ENCODE results near the gene DDX49.
"Not testable (repeated sequence)": the region's sequence is repeated elsewhere in the genome, so short reads cannot be mapped to it uniquely, and the experiment has no call there.

Gene DDX49

DNA sequence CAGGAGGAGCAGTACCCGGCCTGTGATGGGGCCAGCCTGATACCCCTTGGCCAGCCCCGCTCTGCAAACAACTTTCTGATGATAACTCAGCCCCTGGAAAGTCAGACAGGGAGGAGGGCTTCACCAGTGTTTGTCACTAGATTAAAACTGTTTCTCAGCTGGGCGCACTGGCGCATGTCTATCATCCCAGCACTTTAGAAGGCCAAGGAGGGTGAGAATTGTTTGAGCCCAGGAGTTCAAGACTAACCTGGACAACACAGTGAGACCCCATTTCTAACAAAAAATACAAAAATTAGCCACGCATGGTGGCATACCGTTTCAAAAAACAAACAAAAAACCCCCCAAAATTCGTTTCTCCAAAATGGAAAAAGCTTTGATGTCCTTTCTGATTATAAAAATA is 18.0 kb upstream of the DDX49 start:
- H3K4me3 ChIP-seq (ENCODE audit: low read depth, low read length): no peak overlapping the region
- TF ChIP-seq, protein P1, sequence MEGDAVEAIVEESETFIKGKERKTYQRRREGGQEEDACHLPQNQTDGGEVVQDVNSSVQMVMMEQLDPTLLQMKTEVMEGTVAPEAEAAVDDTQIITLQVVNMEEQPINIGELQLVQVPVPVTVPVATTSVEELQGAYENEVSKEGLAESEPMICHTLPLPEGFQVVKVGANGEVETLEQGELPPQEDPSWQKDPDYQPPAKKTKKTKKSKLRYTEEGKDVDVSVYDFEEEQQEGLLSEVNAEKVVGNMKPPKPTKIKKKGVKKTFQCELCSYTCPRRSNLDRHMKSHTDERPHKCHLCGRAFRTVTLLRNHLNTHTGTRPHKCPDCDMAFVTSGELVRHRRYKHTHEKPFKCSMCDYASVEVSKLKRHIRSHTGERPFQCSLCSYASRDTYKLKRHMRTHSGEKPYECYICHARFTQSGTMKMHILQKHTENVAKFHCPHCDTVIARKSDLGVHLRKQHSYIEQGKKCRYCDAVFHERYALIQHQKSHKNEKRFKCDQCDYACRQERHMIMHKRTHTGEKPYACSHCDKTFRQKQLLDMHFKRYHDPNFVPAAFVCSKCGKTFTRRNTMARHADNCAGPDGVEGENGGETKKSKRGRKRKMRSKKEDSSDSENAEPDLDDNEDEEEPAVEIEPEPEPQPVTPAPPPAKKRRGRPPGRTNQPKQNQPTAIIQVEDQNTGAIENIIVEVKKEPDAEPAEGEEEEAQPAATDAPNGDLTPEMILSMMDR (conservative IDR thresholded peaks at IDR 0.05; ENCODE audit: low read depth, low read length): no peak
- DNase-seq (ENCODE audit: low read depth): no peak

DNA sequence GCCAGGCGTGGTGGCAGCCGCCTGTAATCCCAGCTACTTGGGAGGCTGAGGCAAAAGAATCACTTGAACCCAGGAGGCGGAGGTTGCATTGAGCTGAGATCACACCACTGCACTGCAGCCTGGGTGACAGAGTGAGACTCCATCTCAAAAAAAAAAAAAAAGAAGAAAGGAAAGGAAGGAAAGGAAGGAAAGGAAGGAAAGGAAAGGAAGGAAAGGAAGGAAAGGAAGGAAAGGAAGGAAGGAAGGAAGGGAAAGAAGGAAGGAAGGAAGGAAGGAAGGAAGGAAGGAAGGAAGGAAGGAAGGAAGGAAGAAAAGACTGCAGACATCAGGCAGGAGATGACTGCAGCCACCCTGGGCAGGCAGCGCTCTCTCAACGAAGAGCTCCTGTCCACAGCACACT is 17.0 kb upstream of the DDX49 start:
- not testable (repeated sequence) for DNase-seq (ENCODE audit: low read depth); H3K4me3 ChIP-seq (ENCODE audit: low read depth, low read length)

DNA sequence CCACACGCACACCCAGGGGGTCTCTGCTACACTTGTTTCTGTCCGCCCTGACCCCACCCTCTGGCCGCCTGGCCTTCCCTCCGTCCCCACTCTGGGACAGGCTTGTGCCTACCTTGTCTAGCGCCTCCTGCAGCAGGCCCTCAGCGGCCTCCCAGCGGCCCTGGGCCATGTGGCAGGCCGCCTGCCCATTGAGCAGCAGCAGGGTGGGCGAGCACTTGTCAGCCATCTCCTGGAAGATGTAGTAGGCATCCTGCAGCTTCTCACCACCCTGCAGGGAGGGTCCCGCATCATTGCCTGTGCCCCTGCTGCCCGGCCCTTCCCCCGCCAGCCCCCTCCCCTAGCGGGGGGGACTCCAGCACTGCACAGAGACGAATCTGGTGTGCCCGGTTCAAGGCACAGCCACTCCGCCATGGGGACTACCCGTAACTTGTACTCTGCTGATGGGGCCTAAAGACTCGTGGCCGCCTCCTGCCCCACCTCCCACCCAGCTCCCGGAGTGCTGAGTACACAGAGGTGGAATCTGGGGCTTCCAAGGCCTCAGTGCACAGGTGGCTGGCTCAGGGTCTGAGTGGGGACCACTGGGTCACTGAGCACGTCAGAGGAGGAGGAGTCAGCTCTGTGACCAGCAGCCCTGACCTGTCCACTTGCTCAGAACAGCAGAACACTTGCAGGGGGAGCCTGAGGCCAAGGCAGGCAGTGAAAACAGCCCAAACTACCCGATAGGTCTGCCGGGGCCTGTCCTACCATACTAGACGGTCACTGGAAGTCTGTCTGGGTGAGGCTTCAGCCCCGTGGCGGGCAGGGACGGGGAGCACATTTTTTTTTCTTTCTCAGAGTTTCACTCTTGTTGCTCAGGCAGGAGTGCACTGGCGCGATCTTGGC is 16.1 kb upstream of the DDX49 start:
- TF ChIP-seq, protein P1 (conservative IDR thresholded peaks at IDR 0.05; ENCODE audit: low read depth, low read length): no peak
- H3K4me3 ChIP-seq (ENCODE audit: low read depth, low read length): no peak overlapping the region
- no peak for DNase-seq (ENCODE audit: low read depth)

DNA sequence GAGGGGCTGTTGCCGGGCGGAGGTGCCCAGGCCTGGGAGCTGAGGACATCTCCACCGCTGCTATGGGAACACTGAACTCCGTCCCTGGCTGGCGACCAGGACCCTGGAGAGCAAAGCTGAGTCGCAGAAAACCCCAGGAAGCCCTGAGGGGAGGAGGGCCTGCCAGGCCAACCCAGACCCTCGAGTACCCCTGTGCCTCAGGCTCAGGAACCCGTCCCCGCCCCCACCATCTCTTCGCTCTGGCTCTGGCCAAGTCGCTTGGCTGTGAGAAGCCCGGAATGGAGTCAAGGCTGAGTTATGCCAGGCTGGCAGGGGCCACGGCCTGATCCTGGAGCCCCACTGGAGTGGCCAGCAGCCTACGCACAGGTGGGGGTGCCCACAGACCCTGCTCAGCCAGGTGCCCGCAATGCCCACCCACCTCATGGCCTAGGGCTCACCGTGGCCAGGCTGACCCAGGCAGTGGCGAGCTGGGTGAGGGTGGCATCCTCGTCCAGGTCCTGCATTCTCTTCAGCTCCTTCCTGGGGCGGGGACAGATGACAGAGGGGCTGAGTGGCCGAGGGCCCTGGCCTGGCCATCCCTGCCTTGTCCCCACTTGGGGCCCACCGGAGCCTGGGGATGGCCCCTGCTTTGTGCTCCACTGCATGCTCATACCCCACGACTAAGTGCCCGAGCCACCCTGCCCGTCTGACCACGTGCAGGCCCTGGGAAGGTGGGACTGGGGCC is 15.0 kb upstream of the DDX49 start:
- H3K4me3 ChIP-seq (ENCODE audit: low read depth, low read length): no peak overlapping the region
- TF ChIP-seq, protein P1 (conservative IDR thresholded peaks at IDR 0.05; ENCODE audit: low read depth, low read length): no peak
- DNase-seq (ENCODE audit: low read depth): no peak

DNA sequence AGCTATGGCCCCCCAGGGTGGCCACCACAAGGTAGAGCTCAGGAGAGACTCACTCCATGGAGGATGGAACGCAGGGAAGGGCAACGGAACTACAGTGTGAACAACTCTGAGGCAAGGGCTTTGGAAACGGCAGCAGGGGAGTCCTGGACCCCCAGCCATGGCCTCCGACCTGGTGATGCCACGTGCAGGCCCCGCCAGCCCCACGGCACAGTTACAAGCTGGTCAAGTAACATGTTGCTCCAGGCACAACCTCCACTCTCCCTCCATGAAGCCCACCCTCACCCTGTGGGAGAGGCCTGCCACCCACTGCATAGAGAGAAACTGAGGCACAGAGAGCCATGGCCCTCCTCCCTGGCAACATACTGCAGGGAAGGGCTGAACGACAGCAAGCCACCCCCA is 14.5 kb upstream of the DDX49 start:
- DNase-seq (ENCODE audit: low read depth): no peak
- TF ChIP-seq, protein P1 (conservative IDR thresholded peaks at IDR 0.05; ENCODE audit: low read depth, low read length): no peak
- H3K4me3 ChIP-seq (ENCODE audit: low read depth, low read length): no peak overlapping the region

DNA sequence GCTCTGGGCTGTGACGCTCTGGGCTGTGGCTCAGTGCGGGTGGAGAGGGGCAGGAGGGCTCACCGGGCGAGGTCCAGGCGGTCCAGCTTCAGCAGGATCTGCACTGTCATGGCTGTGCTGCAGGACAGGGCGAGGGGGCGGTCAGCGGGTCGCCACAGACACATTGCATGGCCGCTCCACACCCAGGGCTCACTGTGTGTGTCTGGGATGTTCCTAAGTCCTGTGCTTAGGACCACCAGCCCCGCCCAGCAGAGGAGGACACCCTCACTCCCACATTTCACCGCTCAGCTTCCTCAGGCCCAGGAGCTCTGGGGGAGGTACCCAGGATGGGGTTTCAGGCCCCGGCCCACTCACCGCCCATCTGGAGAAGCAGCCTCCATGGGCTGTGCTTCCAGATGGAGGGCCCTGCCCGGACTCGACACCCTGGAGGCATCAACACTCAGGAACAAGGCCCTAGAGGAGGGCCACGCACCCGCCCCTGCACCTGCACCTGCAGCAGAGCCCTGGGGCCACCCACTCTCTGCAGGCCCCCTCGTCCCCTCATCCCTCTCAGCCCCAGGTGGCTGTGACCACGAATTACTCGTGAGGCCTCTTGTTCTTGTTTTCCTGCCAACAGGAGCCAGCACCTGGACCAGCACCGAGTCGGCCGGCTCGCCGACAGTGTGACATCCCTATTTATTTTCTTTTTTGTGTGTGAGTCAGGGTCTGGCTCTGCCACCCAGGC is 13.8 kb upstream of the DDX49 start:
- TF ChIP-seq, protein P1 (conservative IDR thresholded peaks at IDR 0.05; ENCODE audit: low read depth, low read length): no peak
- no peak overlapping the region for H3K4me3 ChIP-seq (ENCODE audit: low read depth, low read length)
- no peak for DNase-seq (ENCODE audit: low read depth)
